SK-N-DZ (cell line): ENCODE measurements around the gene TBXT.
"Not testable (repeated sequence)": the region's sequence is repeated elsewhere in the genome, so short reads cannot be mapped to it uniquely, and the experiment has no call there.

Source experiments
- DNase-seq: peaks from one replicate; pipeline ENCODE4 v3.0.0-alpha.2; 2015; ENCODE audit warnings: low spot score

Gene TBXT

GRCh38 chr6:166172546-166172945 lies 4.9 kb upstream of the TBXT start:
- no peak for DNase-seq

GRCh38 chr6:166169549-166170421 lies 2.1 kb upstream of the TBXT start:
- DNase-seq = no peak

- DNase-seq = no peak
Observed at GRCh38 chr6:166168616-166169548, 1.2 kb upstream of the TBXT start.

DNA sequence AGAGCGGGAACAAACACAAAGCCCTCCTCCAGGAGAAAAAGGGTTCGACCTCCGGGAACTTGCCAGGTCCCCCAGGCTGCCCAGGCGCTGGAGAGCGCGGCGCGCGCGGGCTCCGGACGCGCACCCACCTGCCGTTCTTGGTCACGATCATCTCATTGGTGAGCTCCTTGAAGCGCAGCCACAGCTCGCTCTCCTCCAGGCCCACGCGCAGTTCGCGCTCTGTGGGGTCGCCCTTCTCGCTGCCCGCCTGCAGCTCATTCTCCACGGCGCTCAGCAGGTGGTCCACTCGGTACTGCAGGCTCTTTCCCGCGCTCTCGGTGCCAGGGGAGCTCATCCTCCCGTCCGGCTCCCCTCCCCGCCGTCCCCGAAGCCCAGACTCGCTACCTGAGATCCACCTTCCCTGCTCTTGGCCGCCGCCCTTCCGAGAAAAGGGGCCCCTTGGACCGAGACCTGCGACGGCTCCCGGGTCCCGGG lies 356 bp downstream of the TBXT start:
- DNase-seq = no peak

DNA sequence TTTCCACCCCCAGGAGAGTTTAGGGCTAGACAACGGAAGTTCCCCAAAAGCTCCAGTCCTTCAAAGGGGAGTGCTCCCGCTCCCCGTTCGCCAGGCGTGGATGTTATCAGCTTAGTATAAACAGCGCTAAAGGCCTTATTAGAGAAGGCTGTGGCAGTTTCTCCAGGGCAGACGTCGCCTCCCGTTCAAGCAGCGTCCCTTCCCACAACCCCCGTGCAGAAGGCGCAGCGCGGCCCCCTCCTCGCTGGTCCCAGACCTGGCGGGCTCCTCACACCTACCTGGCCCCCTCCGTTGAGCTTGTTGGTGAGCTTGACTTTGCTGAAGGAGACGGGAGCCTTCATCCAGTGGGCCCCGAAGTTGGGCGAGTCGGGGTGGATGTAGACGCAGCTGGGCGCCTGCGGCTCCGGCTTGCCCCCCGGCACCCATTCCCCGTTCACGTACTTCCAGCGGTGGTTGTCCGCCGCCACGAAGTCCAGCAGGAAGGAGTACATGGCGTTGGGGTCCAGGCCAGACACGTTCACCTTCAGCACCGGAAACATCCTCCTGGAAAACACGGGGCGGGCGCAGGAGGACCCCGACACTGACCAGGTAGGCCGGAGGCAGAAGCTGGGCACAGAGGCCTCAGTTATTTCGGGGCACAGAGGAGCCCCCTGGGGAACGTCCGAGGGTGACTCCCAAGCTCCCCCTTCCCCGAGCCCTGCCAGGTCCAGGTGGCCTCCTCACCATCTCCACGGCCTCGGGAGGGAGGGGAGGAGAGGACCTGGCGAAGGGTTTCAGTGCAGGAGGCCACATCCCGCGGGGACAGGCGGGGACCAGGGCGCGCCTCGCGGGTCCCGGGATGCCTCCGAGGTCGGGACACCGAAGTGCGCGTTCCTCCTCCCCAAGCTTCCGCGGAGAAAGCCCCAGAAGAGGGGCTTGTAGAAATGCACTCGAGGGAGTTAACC lies 1.1 kb downstream of the TBXT start:
- DNase-seq = no peak

GRCh38 chr6:166165558-166166313 lies 1.9 kb downstream of the TBXT start:
- no peak for DNase-seq

DNA sequence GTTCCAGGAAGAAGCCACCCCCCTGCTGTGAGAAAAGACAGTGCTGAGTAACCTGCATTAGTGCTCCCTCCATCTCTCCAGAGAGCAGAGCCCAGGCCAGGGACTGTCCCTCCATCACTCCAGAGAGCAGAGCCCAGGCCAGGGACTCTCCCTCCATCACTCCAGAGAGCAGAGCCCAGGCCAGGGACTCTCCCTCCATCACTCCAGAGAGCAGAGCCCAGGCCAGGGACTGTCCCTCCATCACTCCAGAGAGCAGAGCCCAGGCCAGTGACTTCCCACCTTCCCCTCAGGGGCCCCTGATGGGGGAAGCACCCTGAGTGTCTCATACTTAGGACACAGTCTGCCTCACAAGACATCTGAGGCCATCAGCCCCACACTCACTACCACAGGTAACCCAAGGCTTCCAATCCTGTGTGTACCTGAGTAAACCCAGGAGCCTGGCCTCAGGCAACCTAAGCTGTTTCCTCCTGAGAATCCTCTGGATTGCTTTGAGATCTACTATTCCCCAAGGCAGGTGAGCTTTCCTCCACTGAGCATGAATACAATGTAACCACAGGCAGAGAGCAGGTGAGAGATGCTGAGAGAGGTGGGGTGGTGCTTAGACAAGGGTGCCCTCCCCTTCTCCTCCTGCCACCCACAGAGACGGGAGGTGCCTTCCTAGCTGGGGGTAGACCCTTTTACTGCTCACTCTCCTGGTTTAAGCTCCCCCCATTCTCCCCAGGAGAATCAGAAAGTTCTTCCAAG lies 4.9 kb downstream of the TBXT start:
- no peak for DNase-seq

DNA sequence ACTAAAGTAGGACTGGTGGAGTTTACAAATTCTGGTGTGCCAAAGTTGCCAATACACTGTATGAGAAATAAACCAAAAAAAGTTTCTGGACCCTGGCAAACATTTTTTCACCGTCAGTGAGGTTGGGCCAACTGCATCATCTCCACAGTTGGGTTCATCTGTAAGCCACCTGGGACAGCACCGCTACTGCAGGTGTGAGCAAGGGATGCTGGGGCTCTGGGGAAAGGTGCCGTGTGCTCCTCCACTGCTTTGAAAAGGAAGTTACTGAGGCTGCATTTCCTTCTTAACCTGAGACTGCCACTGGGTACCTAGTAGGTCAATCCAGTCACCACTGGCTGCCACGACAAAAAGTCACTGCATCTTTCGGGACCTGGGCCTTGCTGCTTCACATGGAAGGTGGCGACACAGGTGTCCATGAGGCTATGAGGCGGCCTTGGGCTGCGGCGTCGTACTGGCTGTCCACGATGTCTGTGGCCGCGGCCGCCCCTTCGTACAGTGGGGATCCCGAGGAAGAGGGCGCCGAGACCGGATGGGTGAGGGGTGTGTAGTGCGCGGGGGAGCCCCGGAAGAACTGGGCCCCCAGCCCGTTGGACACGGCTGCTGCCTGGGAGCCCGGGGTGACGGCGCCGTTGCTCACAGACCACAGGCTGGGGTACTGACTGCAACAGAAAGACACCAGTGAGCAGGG lies 9.6 kb downstream of the TBXT start:
- DNase-seq = no peak

DNA sequence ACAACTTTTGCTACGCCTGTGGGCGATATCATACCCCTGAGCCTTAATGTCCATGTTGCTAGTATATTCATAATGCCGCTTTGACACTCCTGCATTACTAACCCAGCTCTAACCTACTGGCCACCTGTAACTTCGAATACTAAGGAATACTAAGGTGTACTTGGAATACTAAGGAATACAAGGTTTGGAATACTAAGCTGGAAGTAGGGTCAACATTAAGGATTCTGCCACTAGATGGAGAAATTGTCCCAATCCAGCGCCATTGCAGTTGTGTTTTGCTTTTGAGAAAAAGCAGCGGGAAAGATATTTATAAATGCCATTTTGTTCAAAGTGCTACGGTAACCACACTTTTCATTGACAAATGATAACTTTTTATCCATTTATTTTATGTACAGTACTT lies 10.7 kb downstream of the TBXT start:
- no peak for DNase-seq

DNA sequence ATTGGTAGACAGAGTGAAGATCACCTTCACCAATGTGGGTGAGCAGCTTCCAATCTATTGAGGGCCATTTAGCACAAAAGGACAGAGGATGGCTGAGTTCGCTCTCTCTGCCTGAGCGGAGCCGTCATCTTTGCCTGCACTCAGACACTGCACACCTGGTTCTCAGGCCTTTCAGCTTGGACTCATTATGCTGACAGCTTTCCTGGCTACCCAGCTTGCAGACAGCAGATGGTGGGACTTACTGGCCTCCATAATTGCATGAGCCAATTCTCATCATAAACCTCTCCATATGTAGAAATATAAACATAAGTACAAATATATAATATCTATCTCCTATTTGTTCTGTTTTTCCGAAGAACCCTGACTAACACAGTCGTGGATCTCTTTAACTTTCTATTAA lies 13.7 kb downstream of the TBXT start:
- DNase-seq = no peak

- DNase-seq = no peak
Observed at GRCh38 chr6:166152660-166153059, 15.0 kb downstream of the TBXT start.

- no peak for DNase-seq
Observed at GRCh38 chr6:166151798-166152197, 15.9 kb downstream of the TBXT start.

DNA sequence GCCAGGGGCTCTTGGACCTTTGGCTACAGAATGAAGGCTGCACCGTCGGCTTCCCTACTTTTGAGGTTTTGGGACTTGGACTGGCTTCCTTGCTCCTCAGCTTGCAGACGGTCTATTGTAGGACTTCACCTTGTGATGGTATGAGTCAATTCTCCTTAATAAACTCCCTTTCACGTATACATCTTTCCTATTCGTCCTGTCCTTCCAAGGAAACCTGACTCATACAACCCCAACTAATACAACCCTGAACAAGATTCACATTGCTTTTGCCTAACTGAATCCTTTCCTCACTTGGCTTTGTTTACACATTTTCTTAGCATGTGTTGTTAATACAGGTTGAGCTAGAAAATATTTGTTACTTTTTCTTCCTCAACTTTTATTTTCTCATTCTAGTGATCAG lies 21.9 kb downstream of the TBXT start:
- DNase-seq = no peak

GRCh38 chr6:166143011-166143410 lies 24.6 kb downstream of the TBXT start:
- DNase-seq = no peak

GRCh38 chr6:166127624-166128472 lies 39.8 kb downstream of the TBXT start:
- no peak for DNase-seq

DNA sequence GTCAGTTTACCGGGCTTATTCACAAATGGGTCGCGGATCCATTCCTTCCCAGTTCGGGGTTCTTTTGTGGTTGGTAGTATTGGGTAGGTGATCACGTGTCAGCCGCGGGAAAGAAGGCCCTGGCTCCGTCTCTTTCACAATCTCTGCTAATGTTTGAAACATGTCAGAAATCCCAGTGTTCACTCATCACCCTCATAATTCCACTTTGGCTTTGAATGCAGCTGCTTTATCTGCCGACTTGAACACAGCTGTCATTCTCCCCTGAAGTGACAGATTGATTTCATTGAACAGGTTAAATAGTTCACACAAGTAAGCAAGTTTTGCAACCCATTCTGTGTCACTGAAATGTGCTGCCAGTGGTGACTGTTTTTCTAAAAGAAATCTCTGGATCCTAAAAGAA lies 44.5 kb downstream of the TBXT start:
- DNase-seq = not testable (repeated sequence)

DNA sequence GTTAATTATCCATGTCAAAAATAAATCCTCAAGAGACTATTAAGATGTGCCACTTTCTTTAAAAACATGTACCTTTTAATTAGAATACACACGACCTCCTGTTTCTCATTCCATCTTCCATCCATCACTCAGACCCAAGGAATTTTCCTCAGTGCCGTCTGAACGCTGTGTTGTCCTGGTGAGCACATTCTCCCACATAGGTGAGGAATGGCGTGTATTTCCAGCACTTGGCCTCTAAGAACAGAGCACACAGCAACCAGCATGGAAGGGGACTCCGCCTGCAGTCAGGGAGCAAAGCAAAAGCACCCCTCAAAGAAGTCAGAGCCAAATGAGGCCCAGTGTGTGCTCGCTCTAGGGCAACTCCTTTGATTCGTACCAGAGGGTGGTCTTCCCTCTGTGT lies 45.9 kb downstream of the TBXT start:
- DNase-seq = no peak
